IMR-90 (cell line): ENCODE results near the gene VPS41. TPM values are rescaled to one million over a fixed set of nuclear protein-coding genes. Genes with fewer than 3 reads are reported as not detected.

Experiments used
- ATAC-seq: fragments of 200-7000 bp; cut with Tn5 transposase; 2 replicates; pipeline ENCODE4 v1.9.1; 2020; ENCODE audit warnings: low read depth, mild to moderate bottlenecking, moderate library complexity
- BruUV-seq: library from RNA; stranded (reverse); fragments of 400-500 nt; replicated peaks from 2 replicates; lab custom pipeline; 2021; lab: Mats Ljungman, UMichigan
- CTCF ChIA-PET: fragments of 300-600 bp; formaldehyde crosslinking; extraction: SDS; loops from one replicate; lab custom pipeline; 2021; ENCODE audit warnings: antibody characterized with exemption; lab: Yijun Ruan, JAX
- POLR2A ChIA-PET: fragments of 300-600 bp; sonication (Branson Sonifier 250); formaldehyde crosslinking; loops from one replicate; lab custom pipeline; 2022; ENCODE audit warnings: antibody characterized with exemption; ENCODE audit not compliant: unreplicated experiment; lab: Charles Lee
- DNase-seq: peaks from one replicate; pipeline ENCODE4 v3.0.0; 2013
- H2AFZ ChIP-seq: replicated peaks from 2 replicates; pipeline ENCODE3; 2013; ENCODE audit warnings: low read length, mild to moderate bottlenecking; ENCODE audit not compliant: poor library complexity
- H2AK5ac ChIP-seq: 2 replicates; pipeline ENCODE4 v1.6.1; 2013; ENCODE audit warnings: low read depth, low read length, inconsistent platforms
- H2AK9ac ChIP-seq: replicated peaks from 2 replicates; pipeline ENCODE3; 2013; ENCODE audit warnings: mild to moderate bottlenecking, low read depth, low read length, moderate library complexity; ENCODE audit not compliant: poor library complexity
- H2BK120ac ChIP-seq: 2 replicates; pipeline ENCODE4 v1.6.1; 2013; ENCODE audit warnings: low read depth, low read length, inconsistent platforms
- H2BK15ac ChIP-seq: 3 replicates; pipeline ENCODE4 v1.6.1; 2013; ENCODE audit warnings: low read depth, low read length, inconsistent platforms
- H2BK20ac ChIP-seq: 2 replicates; pipeline ENCODE4 v1.6.1; 2013; ENCODE audit warnings: low read depth, mild to moderate bottlenecking, inconsistent platforms, low read length, moderate library complexity
- H2BK5ac ChIP-seq: 2 replicates; pipeline ENCODE4 v1.6.1; 2013; ENCODE audit warnings: mild to moderate bottlenecking, low read depth, low read length, inconsistent platforms; ENCODE audit not compliant: poor library complexity, severe bottlenecking
- H3K14ac ChIP-seq: replicated peaks from 2 replicates; pipeline ENCODE4 v1.6.1; 2013; ENCODE audit warnings: low read depth, low read length, inconsistent platforms
- H3K18ac ChIP-seq: 2 replicates; pipeline ENCODE4 v1.6.1; 2013; ENCODE audit warnings: low read depth, low read length, control low read depth
- H3K23ac ChIP-seq: 2 replicates; pipeline ENCODE4 v1.6.1; 2013; ENCODE audit warnings: low read depth, low read length, inconsistent platforms
- H3K27ac ChIP-seq: 2 replicates; pipeline ENCODE4 v1.5.1; 2013; ENCODE audit warnings: mild to moderate bottlenecking, control low read depth, low read length; ENCODE audit not compliant: insufficient read depth
- H3K27me3 ChIP-seq: 2 replicates; pipeline ENCODE4 v1.6.1; 2013; ENCODE audit warnings: low read length; ENCODE audit not compliant: control insufficient read depth, insufficient read depth
- H3K36me3 ChIP-seq: 2 replicates; pipeline ENCODE4 v1.6.1; 2013; ENCODE audit warnings: low read length, mixed read lengths; ENCODE audit not compliant: control insufficient read depth, insufficient read depth
- H3K4ac ChIP-seq: 2 replicates; pipeline ENCODE4 v1.6.1; 2013; ENCODE audit warnings: low read depth, low read length, inconsistent platforms
- H3K4me1 ChIP-seq: 2 replicates; pipeline ENCODE4 v1.6.1; 2013; ENCODE audit warnings: low read length, mixed read lengths; ENCODE audit not compliant: control insufficient read depth, insufficient read depth
- H3K4me2 ChIP-seq: 2 replicates; pipeline ENCODE4 v1.6.1; 2013; ENCODE audit warnings: low read depth, mild to moderate bottlenecking, control low read depth, low read length, moderate library complexity
- H3K4me3 ChIP-seq: 2 replicates; pipeline ENCODE4 v1.5.1; 2013; ENCODE audit warnings: low read depth, mild to moderate bottlenecking, control low read depth, low read length, moderate library complexity; ENCODE audit not compliant: insufficient read depth
- H3K56ac ChIP-seq: 2 replicates; pipeline ENCODE4 v1.6.1; 2013; ENCODE audit warnings: low read length, inconsistent platforms; ENCODE audit not compliant: insufficient read depth; ENCODE audit errors: extremely low read depth
- H3K79me1 ChIP-seq, 2 experiments: 2 replicates each; pipeline ENCODE4 v1.6.1; 2013; ENCODE audit warnings: low read length in 2 of 2, inconsistent platforms in 1 of 2, low read depth in 1 of 2
- H3K9ac ChIP-seq: 2 replicates; pipeline ENCODE4 v1.6.1; 2013; ENCODE audit warnings: low read depth, low read length, control low read depth
- H3K9me1 ChIP-seq: 2 replicates; pipeline ENCODE4 v1.6.1; 2013; ENCODE audit warnings: low read length, inconsistent platforms; ENCODE audit not compliant: insufficient read depth
- H3K9me3 ChIP-seq: 2 replicates; pipeline ENCODE4 v1.6.1; 2013; ENCODE audit warnings: low read length; ENCODE audit not compliant: control insufficient read depth, insufficient read depth
- H4K20me1 ChIP-seq: 2 replicates; pipeline ENCODE4 v1.6.1; 2013; ENCODE audit warnings: low read length, inconsistent platforms; ENCODE audit not compliant: insufficient read depth
- H4K5ac ChIP-seq: 2 replicates; pipeline ENCODE4 v1.6.1; 2013; ENCODE audit warnings: mild to moderate bottlenecking, low read depth, low read length, control low read depth
- H4K8ac ChIP-seq, 2 experiments: 2 replicates each; pipeline ENCODE4 v1.6.1; 2013; ENCODE audit warnings: low read depth in 2 of 2, low read length in 2 of 2, control low read depth in 1 of 2, inconsistent platforms in 1 of 2
- H4K91ac ChIP-seq: 2 replicates; pipeline ENCODE4 v1.6.1; 2013; ENCODE audit warnings: low read depth, low read length, inconsistent platforms; ENCODE audit not compliant: insufficient read depth
- POLR2A ChIP-seq: IDR thresholded peaks from 2 replicates; pipeline ENCODE4 v1.6.1; 2012; ENCODE audit warnings: mild to moderate bottlenecking, low read depth, low read length
- WGBS, 2 experiments: methylation state at CpG; one replicate each; pipeline versions ENCODE4 v1.1.5 to v1.1.7; 2013; ENCODE audit warnings: missing lambda C conversion rate in 2 of 2; ENCODE audit not compliant: insufficient read length in 1 of 2; ENCODE audit errors: extremely low coverage in 2 of 2; 5-methylcytosine and 5-hydroxymethylcytosine counted together
- dilution Hi-C: fragments of 300-500 bp; cut with HindIII; formaldehyde crosslinking; loops from one replicate; pipeline ENCODE4 v1.14.3; 2018; ENCODE audit warnings: low sequenced_read_pairs; ENCODE audit not compliant: unreplicated experiment
- in situ Hi-C: fragments of 300-500 bp; cut with MboI; formaldehyde crosslinking; loops from 3 replicates; pipeline ENCODE4 v1.14.3; 2019; ENCODE audit warnings: low sequenced_read_pairs, inconsistent platforms, mixed read lengths
- intact Hi-C: fragments of 100-400 bp; cut with micrococcal nuclease; formaldehyde crosslinking; loops from 2 replicates; pipeline ENCODE4 v1.10.0; 2022
- polyA plus RNA-seq, 3 experiments: library from polyadenylated mRNA; depleted of rRNA; stranded (reverse); fragments of >200 nt; gene quantifications; 2 replicates each; pipeline ENCODE4 v1.2.3, GENCODE V29; 2012; ENCODE audit warnings: low replicate concordance in 1 of 3
- total RNA-seq: library from RNA; depleted of rRNA; stranded (reverse); fragments of >200 nt; gene quantifications from 2 replicates; pipeline ENCODE4 v1.2.3, GENCODE V29; 2012

Gene VPS41
- total and polyA plus RNA-seq, 2 of the 4 experiments (the other 2 are of a cell fraction): 16.0 to 28.0 TPM

- ATAC-seq (no peak), DNase-seq (no peak)
- H3K9ac ChIP-seq: no peak overlapping the region
- ChIA-PET POLR2A (no interaction called here), CTCF (no interaction called here)
- no peak overlapping the region for H3K14ac ChIP-seq
- no peak overlapping the region for H3K4me2 ChIP-seq
- H4K20me1 ChIP-seq: no peaks in the 10 kb centered on the region
- no peak overlapping the region for H3K4me3 ChIP-seq
- no peak overlapping the region for H2BK120ac ChIP-seq
- H2BK15ac ChIP-seq: no peak overlapping the region
- H2AK9ac ChIP-seq: no peak overlapping the region
- H3K4me1 ChIP-seq: peaks cover 3% of the 10 kb centered on the region; the same call in 1 of the 2 replicates
- H3K79me1 ChIP-seq: no peaks in the 10 kb centered on the region; a peak in 1 of 4 replicates
- H3K18ac ChIP-seq: no peak overlapping the region
- H2AFZ ChIP-seq: no peak overlapping the region
- H3K4ac ChIP-seq: no peak overlapping the region
- intact Hi-C loops: no loop called here
- BruUV-seq: no TSS peak
- H3K9me3 ChIP-seq: no peaks in the 10 kb centered on the region
- in situ Hi-C loops: loop anchor here (25.0 kb wide), 1 partner anchor 906 kb away; no protein-coding TSS in a partner anchor
- no peaks in the 10 kb centered on the region for H3K36me3 ChIP-seq
- H4K8ac ChIP-seq: no peak overlapping the region
- H3K27ac ChIP-seq: no peak overlapping the region
- no peak overlapping the region for H4K5ac ChIP-seq
- H3K9me1 ChIP-seq: peaks cover 1% of the 10 kb centered on the region; the same call in 1 of the 2 replicates
- no peak overlapping the region for H2BK20ac ChIP-seq
- no peak overlapping the region for H4K91ac ChIP-seq
- WGBS, 2 experiments: no CpG with 5 or more reads among the region's 2 CpGs
- no peak overlapping the region for H3K23ac ChIP-seq
- no peak overlapping the region for H3K56ac ChIP-seq
- H3K27me3 ChIP-seq: no peaks in the 10 kb centered on the region
- H2BK5ac ChIP-seq: no peak overlapping the region
- no peak for TF ChIP-seq POLR2A
- dilution Hi-C loops: no loop called here
- H2AK5ac ChIP-seq: no peak overlapping the region
These were observed 78.2 kb downstream of the VPS41 start for GRCh38 chr7:38830826-38831225.
